ENCODE measurements around the gene HSF5.

HSF5 gene

GRCh38 chr17:58388302-58389190 is 99.7 kb downstream of the HSF5 start:
- Histone ChIP-seq H2AFZ (ENCODE audit: low read depth, low read length) (no peak overlapping the region), H3K79me2 (ENCODE audit: insufficient read depth, low read length) (no peaks in the 10 kb centered on the region), H3K4me3 (ENCODE audit: low read depth in 1 of 2, low read length in 2 of 2) (no peak overlapping the region), H3K4me2 (ENCODE audit: insufficient read depth, low read length) (no peak overlapping the region), H4K20me1 (ENCODE audit: insufficient read depth, low read length) (no peaks in the 10 kb centered on the region), H3K9me3 (ENCODE audit: insufficient read depth, low read length, severe bottlenecking) (no peaks in the 10 kb centered on the region), H3K27me3 (ENCODE audit: insufficient read depth, low read length, poor library complexity) (peaks cover 9% of the 10 kb centered on the region), H3K36me3 (ENCODE audit: insufficient read depth, low read length) (no peaks in the 10 kb centered on the region), H3K4me1 (ENCODE audit: insufficient read depth, low read length) (peaks cover 6% of the 10 kb centered on the region), H3K9ac (ENCODE audit: low read depth, low read length) (no peak overlapping the region), H3K27ac (ENCODE audit: low read length) (no peak overlapping the region)
- ATAC-seq (ENCODE audit: insufficient read depth, low read depth): no peak
- no peak for DNase-seq
- TF ChIP-seq CTCF (IDR thresholded peaks at IDR 0.05; ENCODE audit: borderline replicate concordance, extremely low read depth, low read length, poor library complexity, severe bottlenecking) (no peak), EZH2 (IDR thresholded peaks at IDR 0.05; ENCODE audit: borderline replicate concordance, low read depth, low read length, severe bottlenecking) (no peak)

DNA sequence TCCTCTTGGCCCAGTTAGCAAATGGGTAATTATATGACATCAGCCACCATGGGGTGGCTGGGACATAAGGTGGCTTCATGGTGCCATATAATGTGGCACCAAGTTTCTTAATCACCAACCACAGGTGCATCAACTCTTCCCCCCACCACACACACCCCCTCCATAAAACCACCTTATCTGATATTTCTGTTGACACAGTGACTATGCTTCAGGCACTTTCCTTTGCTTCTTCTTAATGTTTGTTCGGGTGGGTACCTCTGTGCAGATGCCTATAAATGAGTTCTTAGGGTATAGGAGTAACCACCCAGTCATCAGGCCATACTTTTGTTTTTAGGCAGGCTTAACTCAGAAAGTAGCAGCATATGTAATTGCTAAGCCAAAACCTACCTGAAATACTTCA is 100.4 kb downstream of the HSF5 start:
- H2AFZ ChIP-seq (ENCODE audit: low read depth, low read length): no peak overlapping the region
- H3K27me3 ChIP-seq (ENCODE audit: insufficient read depth, low read length, poor library complexity): peaks cover 9% of the 10 kb centered on the region
- peaks cover 6% of the 10 kb centered on the region for H3K4me1 ChIP-seq (ENCODE audit: insufficient read depth, low read length)
- no peak overlapping the region for H3K4me2 ChIP-seq (ENCODE audit: insufficient read depth, low read length)
- TF ChIP-seq EZH2 (IDR thresholded peaks at IDR 0.05; ENCODE audit: borderline replicate concordance, low read depth, low read length, severe bottlenecking): no peak
- no peak for TF ChIP-seq CTCF (IDR thresholded peaks at IDR 0.05; ENCODE audit: borderline replicate concordance, extremely low read depth, low read length, poor library complexity, severe bottlenecking)
- no peaks in the 10 kb centered on the region for H4K20me1 ChIP-seq (ENCODE audit: insufficient read depth, low read length)
- no peak overlapping the region for H3K9ac ChIP-seq (ENCODE audit: low read depth, low read length)
- H3K9me3 ChIP-seq (ENCODE audit: insufficient read depth, low read length, severe bottlenecking): no peaks in the 10 kb centered on the region
- ATAC-seq (ENCODE audit: insufficient read depth, low read depth): peak; percentile 37; the same call in 1 of the 3 replicates
- H3K79me2 ChIP-seq (ENCODE audit: insufficient read depth, low read length): no peaks in the 10 kb centered on the region
- no peak overlapping the region for H3K4me3 ChIP-seq (ENCODE audit: low read depth in 1 of 2, low read length in 2 of 2)
- DNase-seq: no peak
- no peaks in the 10 kb centered on the region for H3K36me3 ChIP-seq (ENCODE audit: insufficient read depth, low read length)
- no peak overlapping the region for H3K27ac ChIP-seq (ENCODE audit: low read length)

- Histone ChIP-seq H3K79me2 (ENCODE audit: insufficient read depth, low read length) (no peaks in the 10 kb centered on the region), H4K20me1 (ENCODE audit: insufficient read depth, low read length) (no peaks in the 10 kb centered on the region), H3K4me3 (ENCODE audit: low read depth in 1 of 2, low read length in 2 of 2) (no peak overlapping the region), H3K4me1 (ENCODE audit: insufficient read depth, low read length) (peaks cover 10% of the 10 kb centered on the region), H3K27me3 (ENCODE audit: insufficient read depth, low read length, poor library complexity) (peaks cover 5% of the 10 kb centered on the region), H3K9ac (ENCODE audit: low read depth, low read length) (no peak overlapping the region), H2AFZ (ENCODE audit: low read depth, low read length) (no peak overlapping the region), H3K36me3 (ENCODE audit: insufficient read depth, low read length) (no peaks in the 10 kb centered on the region), H3K4me2 (ENCODE audit: insufficient read depth, low read length) (no peak overlapping the region), H3K27ac (ENCODE audit: low read length) (no peak overlapping the region), H3K9me3 (ENCODE audit: insufficient read depth, low read length, severe bottlenecking) (no peaks in the 10 kb centered on the region)
- ATAC-seq (ENCODE audit: insufficient read depth, low read depth) (no peak), DNase-seq (no peak)
- no peak for TF ChIP-seq EZH2 (IDR thresholded peaks at IDR 0.05; ENCODE audit: borderline replicate concordance, low read depth, low read length, severe bottlenecking)
- TF ChIP-seq CTCF (IDR thresholded peaks at IDR 0.05; ENCODE audit: borderline replicate concordance, extremely low read depth, low read length, poor library complexity, severe bottlenecking): no peak
Observed at GRCh38 chr17:58386708-58387107, 101.5 kb downstream of the HSF5 start.

Measured in DND-41 (cell line).